CD4-positive, alpha-beta T cell treated with Interleukin-15 for 4 hours (primary cell): ENCODE data around the gene WDCP.
"Not testable (repeated sequence)": the region's sequence is repeated elsewhere in the genome, so short reads cannot be mapped to it uniquely, and the experiment has no call there.

ENCODE experiments used
- DNase-seq: peaks from one replicate; pipeline ENCODE4 v3.0.0-alpha.2; 2020; ENCODE audit warnings: low spot score

Gene WDCP

GRCh38 chr2:24021122-24021998 lies 25.8 kb downstream of the WDCP start:
- no peak for DNase-seq

- DNase-seq, result no peak
Measured at GRCh38 chr2:24020244-24020643, 26.9 kb downstream of the WDCP start.

GRCh38 chr2:24019729-24020128 lies 27.5 kb downstream of the WDCP start:
- no peak for DNase-seq

GRCh38 chr2:24018241-24018640 lies 28.9 kb downstream of the WDCP start:
- no peak for DNase-seq

- no peak for DNase-seq
Measured at GRCh38 chr2:24017711-24018110, 29.5 kb downstream of the WDCP start.

- no peak for DNase-seq
Measured at GRCh38 chr2:24016853-24017703, 30.1 kb downstream of the WDCP start.

GRCh38 chr2:24016376-24016761 lies 30.8 kb downstream of the WDCP start:
- DNase-seq, result no peak

GRCh38 chr2:24015562-24016375 lies 31.4 kb downstream of the WDCP start:
- DNase-seq, result no peak

GRCh38 chr2:24014902-24015301 lies 32.3 kb downstream of the WDCP start:
- not testable (repeated sequence) for DNase-seq

- DNase-seq, result no peak
Measured at GRCh38 chr2:24012521-24013188, 34.5 kb downstream of the WDCP start.

- no peak for DNase-seq
Measured at GRCh38 chr2:24011250-24012104, 35.7 kb downstream of the WDCP start.

- no peak for DNase-seq
Measured at GRCh38 chr2:24010477-24011249, 36.5 kb downstream of the WDCP start.

- DNase-seq, result no peak
Measured at GRCh38 chr2:24009680-24010476, 37.3 kb downstream of the WDCP start, which contains the start of gene MFSD2B. Gene MFSD2B (plus strand): TSS chr2:24010085. CDS start chr2:24010097, 12 bp downstream.

GRCh38 chr2:24009367-24009679 lies 37.9 kb downstream of the WDCP start:
- DNase-seq, result no peak

- DNase-seq, result no peak
Measured at GRCh38 chr2:24008672-24009366, 38.4 kb downstream of the WDCP start.

- no peak for DNase-seq
Measured at GRCh38 chr2:24007693-24008092, 39.5 kb downstream of the WDCP start.

- no peak for DNase-seq
Measured at GRCh38 chr2:23994567-23994966, 52.6 kb downstream of the WDCP start.

GRCh38 chr2:23993736-23994269 lies 53.4 kb downstream of the WDCP start:
- DNase-seq, result no peak
